Psoas muscle (tissue), 8 donors: Measurements from ENCODE around the gene IGSF21. TPM values are rescaled to one million over a fixed set of nuclear protein-coding genes. Genes with fewer than 3 reads are reported as not detected.

ENCODE experiments used
- ATAC-seq, 4 donors: fragments of 200-7000 bp; cut with Tn5 transposase; one replicate each; pipeline ENCODE4 v1.9.1; 2020; ENCODE audit warnings: moderate library complexity in 3 of 4, mild to moderate bottlenecking in 2 of 4
- DNase-seq, 2 donors: peaks; one replicate each; pipeline ENCODE4 v3.0.0-alpha.2; 2020
- H3K27ac ChIP-seq: fragments of 200-600 bp; one replicate; pipeline ENCODE4 v1.8.0; 2022
- H3K27me3 ChIP-seq, 3 donors: fragments of 200-600 bp in 1 of 3; one replicate each; pipeline versions ENCODE4 v1.6.1 to v1.8.0; 2013 to 2022; ENCODE audit warnings: low read length in 2 of 3, mild to moderate bottlenecking in 2 of 3, moderate library complexity in 1 of 3; ENCODE audit not compliant: insufficient read depth in 3 of 3
- H3K36me3 ChIP-seq, 2 donors: fragments of 200-600 bp in 1 of 2; one replicate each; pipeline versions ENCODE4 v1.6.1 to v1.8.0; 2013 to 2022; ENCODE audit warnings: low read depth in 1 of 2, mild to moderate bottlenecking in 1 of 2, moderate library complexity in 1 of 2; ENCODE audit not compliant: insufficient read depth in 1 of 2
- H3K4me1 ChIP-seq: fragments of 200-600 bp; one replicate; pipeline ENCODE4 v1.8.0; 2022
- H3K4me3 ChIP-seq: fragments of 200-600 bp; one replicate; pipeline ENCODE4 v1.8.0; 2022; ENCODE audit warnings: mild to moderate bottlenecking
- H3K9me3 ChIP-seq: fragments of 200-600 bp; one replicate; pipeline ENCODE4 v1.8.0; 2022
- WGBS, 3 donors: extraction: QIAGEN DNeasy Blood & Tissue Kit; methylation state at CpG; one replicate each; pipeline versions ENCODE4 v1.1.6 to v1.1.7; 2013; 5-methylcytosine and 5-hydroxymethylcytosine counted together
- intact Hi-C, 2 donors: fragments of 100-400 bp; cut with DNase I; formaldehyde crosslinking; loops; one replicate each; pipeline versions ENCODE4 v1.11.0 to v1.14.2; 2022
- polyA plus RNA-seq, 3 donors: library from polyadenylated mRNA; stranded (reverse); fragments of 200-250 nt; gene quantifications; one replicate each; pipeline ENCODE4 v1.2.3, GENCODE V29; 2013
- total RNA-seq, 4 donors: library from RNA; stranded (reverse); fragmentation: NEBNext Ultra II Directional in 2 of 4; extraction: Animal tissue kit (Norgen Biotek cat#: 25700) in 2 of 4; gene quantifications; one replicate each; pipeline versions ENCODE4 v1.2.1 to v1.2.4, GENCODE V29; 2021 to 2023
- TF ChIP-seq, protein P1 (sequence below): fragments of 200-600 bp; IDR thresholded peaks from one replicate; pipeline ENCODE4 v1.8.0; 2022; ENCODE audit warnings: antibody characterized with exemption
- donor health status: healthy with polysubstance abuse.
- donor health status: DM: no; HTN: no; CAD: no; lungs with moderate emphysema.
- donor health status: Bipolar disorder and iron deficiency.
- donor health status: healthy.
- donor health status: DM: yes; HTN: yes; CAD: no.
- donor health status: DM: no; HTN: no; CAD: no.
- donor health status: DM: no; HTN: no; CAD: no.
- donor health status: DM: yes; HTN: yes; CAD: no.

The IGSF21 gene
- total and polyA plus RNA-seq, 7 donors, result 0.10 to 0.88 (median 0.42) TPM

- no peak for ATAC-seq
- intact Hi-C loops, result no loop called here
- H3K27ac ChIP-seq, result no peak overlapping the region
- H3K4me1 ChIP-seq, result no peaks in the 10 kb centered on the region
- no peak for DNase-seq
- peaks cover 0 to 72% (median 46%) of the 10 kb centered on the region in 3 donors for H3K27me3 ChIP-seq
- WGBS, 3 donors, result 83 to 89% (median 87%) methylated on average over 3 of the region's 3 CpGs
- no peak overlapping the region for H3K4me3 ChIP-seq
- TF ChIP-seq, protein P1, sequence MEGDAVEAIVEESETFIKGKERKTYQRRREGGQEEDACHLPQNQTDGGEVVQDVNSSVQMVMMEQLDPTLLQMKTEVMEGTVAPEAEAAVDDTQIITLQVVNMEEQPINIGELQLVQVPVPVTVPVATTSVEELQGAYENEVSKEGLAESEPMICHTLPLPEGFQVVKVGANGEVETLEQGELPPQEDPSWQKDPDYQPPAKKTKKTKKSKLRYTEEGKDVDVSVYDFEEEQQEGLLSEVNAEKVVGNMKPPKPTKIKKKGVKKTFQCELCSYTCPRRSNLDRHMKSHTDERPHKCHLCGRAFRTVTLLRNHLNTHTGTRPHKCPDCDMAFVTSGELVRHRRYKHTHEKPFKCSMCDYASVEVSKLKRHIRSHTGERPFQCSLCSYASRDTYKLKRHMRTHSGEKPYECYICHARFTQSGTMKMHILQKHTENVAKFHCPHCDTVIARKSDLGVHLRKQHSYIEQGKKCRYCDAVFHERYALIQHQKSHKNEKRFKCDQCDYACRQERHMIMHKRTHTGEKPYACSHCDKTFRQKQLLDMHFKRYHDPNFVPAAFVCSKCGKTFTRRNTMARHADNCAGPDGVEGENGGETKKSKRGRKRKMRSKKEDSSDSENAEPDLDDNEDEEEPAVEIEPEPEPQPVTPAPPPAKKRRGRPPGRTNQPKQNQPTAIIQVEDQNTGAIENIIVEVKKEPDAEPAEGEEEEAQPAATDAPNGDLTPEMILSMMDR, result no peak
- no peaks in the 10 kb centered on the region for H3K36me3 ChIP-seq
- no peaks in the 10 kb centered on the region for H3K9me3 ChIP-seq
Measured at GRCh38 chr1:18112611-18113010, 5.0 kb downstream of the IGSF21 start.

GRCh38 chr1:18114726-18115410 lies 7.3 kb downstream of the IGSF21 start:
- WGBS, 3 donors, result 63 to 73% (median 64%) methylated on average over 3 of the region's 3 CpGs
- DNase-seq (no peak), ATAC-seq (no peak)
- Histone ChIP-seq H3K27ac (no peak overlapping the region), H3K27me3 (peaks cover 0 to 61% (median 30%) of the 10 kb centered on the region in 3 donors), H3K4me3 (no peak overlapping the region), H3K9me3 (no peaks in the 10 kb centered on the region), H3K36me3 (no peaks in the 10 kb centered on the region), H3K4me1 (no peaks in the 10 kb centered on the region)
- TF ChIP-seq, protein P1, result no peak
- intact Hi-C loops, result no loop called here

GRCh38 chr1:18116777-18117176 lies 9.2 kb downstream of the IGSF21 start:
- no peak overlapping the region for H3K4me3 ChIP-seq
- TF ChIP-seq, protein P1, result no peak

GRCh38 chr1:18118078-18118477 lies 10.5 kb downstream of the IGSF21 start:
- Histone ChIP-seq H3K36me3 (no peaks in the 10 kb centered on the region), H3K9me3 (no peaks in the 10 kb centered on the region), H3K4me1 (no peaks in the 10 kb centered on the region), H3K4me3 (no peak overlapping the region), H3K27ac (no peak overlapping the region), H3K27me3 (peaks cover 0 to 54% (median 20%) of the 10 kb centered on the region in 3 donors)
- ATAC-seq (no peak), DNase-seq (no peak)
- TF ChIP-seq, protein P1, result no peak
- intact Hi-C loops, result no loop called here
- WGBS, 3 donors, result 16 to 22% (median 20%) methylated on average over 13 of the region's 13 CpGs

More at GRCh38 chr1:18116777-18117176, 9.2 kb downstream of the IGSF21 start:
- ATAC-seq (no peak), DNase-seq (no peak)
- intact Hi-C loops, result no loop called here
- H3K27me3 ChIP-seq, result peaks cover 0 to 57% (median 24%) of the 10 kb centered on the region in 3 donors
- WGBS, 3 donors, result 89 to 95% (median 93%) methylated on average over 1 of the region's 1 CpG
- no peaks in the 10 kb centered on the region for H3K36me3 ChIP-seq
- no peak overlapping the region for H3K27ac ChIP-seq
- H3K9me3 ChIP-seq, result no peaks in the 10 kb centered on the region
- no peaks in the 10 kb centered on the region for H3K4me1 ChIP-seq

- Histone ChIP-seq H3K36me3 (no peaks in the 10 kb centered on the region), H3K27me3 (peaks cover 0 to 57% (median 22%) of the 10 kb centered on the region in 3 donors), H3K27ac (no peak overlapping the region), H3K4me3 (no peak overlapping the region), H3K4me1 (no peaks in the 10 kb centered on the region), H3K9me3 (no peaks in the 10 kb centered on the region)
- WGBS, 3 donors, result 28% methylated on average over 3 of the region's 3 CpGs
- DNase-seq, result no peak
- TF ChIP-seq, protein P1, result no peak
- ATAC-seq, result no peak
- intact Hi-C loops, result no loop called here
Measured at GRCh38 chr1:18118491-18118890, 10.9 kb downstream of the IGSF21 start.
